Measurements from ENCODE around the gene FDXACB1. TPM values are rescaled to one million over a fixed set of nuclear protein-coding genes. Genes with fewer than 3 reads are reported as not detected.

The FDXACB1 gene
- total RNA-seq, 1 donor from 2014 or later, result 7.9 TPM

DNA sequence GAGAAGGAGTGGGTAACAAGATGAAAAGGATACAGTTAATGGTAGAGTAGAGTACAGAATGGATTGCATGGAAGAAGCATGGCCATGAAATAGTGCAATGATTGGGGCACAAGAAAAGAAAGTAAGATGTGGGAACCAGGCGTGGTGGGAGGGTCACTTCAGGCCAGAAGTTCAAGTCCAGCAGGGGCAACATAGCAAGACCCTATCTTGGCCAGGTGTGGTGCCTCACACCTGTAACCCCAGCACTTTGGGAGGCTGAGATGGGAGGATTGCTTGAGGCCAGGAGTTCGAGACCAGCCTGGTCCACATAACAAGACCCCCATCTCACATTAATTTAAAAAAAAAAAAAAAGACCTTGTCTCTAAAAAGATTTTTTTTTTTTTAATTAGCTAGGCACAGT is 38.3 kb upstream of the FDXACB1 start:
- no peaks in the 10 kb centered on the region for H3K9me3 Mint-ChIP-seq
- no peak overlapping the region for H3K27ac Mint-ChIP-seq
- DNase-seq (ENCODE audit: low spot score), result no peak
- H3K4me1 Mint-ChIP-seq (ENCODE audit: low read depth), result no peaks in the 10 kb centered on the region
- peaks cover 33% of the 10 kb centered on the region for H3K27me3 Mint-ChIP-seq (ENCODE audit: insufficient read depth)
- no peaks in the 10 kb centered on the region for H3K36me3 Mint-ChIP-seq (ENCODE audit: low read depth)
- intact Hi-C loops (cut with micrococcal nuclease), result no loop called here
- H3K4me3 Mint-ChIP-seq, result no peak overlapping the region

DNA sequence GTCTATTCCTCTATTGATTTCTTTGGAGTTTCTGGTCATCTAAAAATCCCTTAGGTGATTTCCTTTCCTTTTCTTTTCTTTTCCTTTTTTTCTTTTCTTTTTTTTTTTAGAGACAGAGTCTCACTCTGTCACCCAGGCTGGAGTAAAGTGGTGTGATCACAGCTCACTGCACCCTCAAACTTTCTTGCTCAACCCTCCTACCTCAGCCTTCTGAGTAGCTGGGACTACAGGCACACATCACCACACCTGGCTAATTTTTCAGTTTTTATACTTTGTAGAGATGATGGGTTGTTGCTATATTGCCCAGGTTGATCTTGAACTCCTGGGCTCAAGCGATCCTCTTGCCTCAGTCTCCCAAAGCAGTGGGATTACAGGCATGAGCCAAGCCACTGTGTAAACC is 37.8 kb upstream of the FDXACB1 start:
- Mint-ChIP-seq H3K36me3 (ENCODE audit: low read depth) (no peaks in the 10 kb centered on the region), H3K4me1 (ENCODE audit: low read depth) (no peaks in the 10 kb centered on the region), H3K4me3 (no peak overlapping the region), H3K27me3 (ENCODE audit: insufficient read depth) (peaks cover 35% of the 10 kb centered on the region), H3K27ac (no peak overlapping the region), H3K9me3 (no peaks in the 10 kb centered on the region)
- intact Hi-C loops (cut with micrococcal nuclease), result no loop called here
- DNase-seq (ENCODE audit: low spot score), result no peak

DNA sequence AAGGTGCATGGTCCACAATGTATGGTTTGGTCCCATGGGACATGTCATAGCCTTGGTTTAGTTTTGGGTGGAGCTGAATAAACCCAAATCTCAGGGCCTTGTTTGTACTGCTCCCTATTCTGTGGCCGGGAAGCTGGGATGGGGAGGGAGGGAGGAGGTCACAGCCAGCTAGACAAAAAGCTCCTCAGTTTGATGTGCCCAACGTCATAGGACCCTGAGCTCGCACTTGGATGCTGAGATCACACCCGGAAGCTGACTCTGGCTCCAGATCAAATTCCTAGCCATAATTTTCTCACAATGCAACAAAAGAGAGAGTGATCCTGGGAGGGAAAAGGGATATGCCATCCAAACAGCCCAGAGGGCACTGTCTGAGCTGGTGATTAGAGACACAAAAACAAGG is 35.0 kb upstream of the FDXACB1 start:
- no peak overlapping the region for H3K4me3 Mint-ChIP-seq
- H3K9me3 Mint-ChIP-seq, result no peaks in the 10 kb centered on the region
- no peak overlapping the region for H3K27ac Mint-ChIP-seq
- no peaks in the 10 kb centered on the region for H3K36me3 Mint-ChIP-seq (ENCODE audit: low read depth)
- intact Hi-C loops (cut with micrococcal nuclease), result no loop called here
- peaks cover 47% of the 10 kb centered on the region for H3K27me3 Mint-ChIP-seq (ENCODE audit: insufficient read depth)
- DNase-seq (ENCODE audit: low spot score), result no peak
- no peaks in the 10 kb centered on the region for H3K4me1 Mint-ChIP-seq (ENCODE audit: low read depth)

DNA sequence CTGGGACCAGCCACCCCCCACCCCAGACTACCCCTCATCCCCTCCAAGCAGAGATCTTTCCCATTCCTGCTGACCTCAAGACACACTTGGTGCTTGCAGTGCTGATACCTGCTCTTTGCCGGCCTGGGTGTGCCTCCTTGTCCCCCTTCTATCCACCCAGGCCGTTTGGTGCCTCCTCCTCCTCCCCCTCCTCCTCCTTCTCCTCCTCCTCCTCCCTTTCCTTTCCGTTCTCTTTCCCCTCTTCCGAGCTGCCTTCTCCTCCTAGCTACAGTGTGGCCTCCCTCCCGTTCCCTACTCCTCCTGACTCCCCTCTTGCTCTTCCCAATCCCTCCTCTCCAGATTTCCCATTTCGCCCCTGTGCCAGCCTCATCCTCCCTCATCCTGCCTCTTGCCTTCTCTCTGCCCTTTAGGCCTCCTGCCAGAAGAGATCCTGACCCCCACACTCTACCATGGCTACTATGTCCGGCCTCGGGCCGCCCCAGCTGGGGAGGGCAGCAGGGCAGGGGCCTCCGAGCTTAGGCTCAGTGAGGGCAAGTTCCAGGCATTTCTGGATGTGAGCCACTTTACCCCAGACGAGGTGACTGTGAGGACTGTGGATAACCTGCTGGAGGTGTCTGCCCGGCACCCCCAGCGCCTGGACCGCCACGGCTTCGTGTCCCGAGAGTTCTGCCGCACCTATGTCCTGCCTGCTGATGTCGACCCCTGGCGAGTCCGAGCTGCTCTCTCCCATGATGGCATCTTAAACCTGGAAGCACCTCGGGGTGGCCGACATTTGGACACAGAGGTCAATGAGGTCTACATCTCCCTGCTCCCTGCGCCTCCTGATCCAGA is 34.3 kb upstream of the FDXACB1 start:
- intact Hi-C loops (cut with micrococcal nuclease), result no loop called here
- H3K27ac Mint-ChIP-seq, result no peak overlapping the region
- DNase-seq (ENCODE audit: low spot score), result no peak
- no peaks in the 10 kb centered on the region for H3K36me3 Mint-ChIP-seq (ENCODE audit: low read depth)
- peaks cover 47% of the 10 kb centered on the region for H3K27me3 Mint-ChIP-seq (ENCODE audit: insufficient read depth)
- H3K4me3 Mint-ChIP-seq, result no peak overlapping the region
- H3K9me3 Mint-ChIP-seq, result no peaks in the 10 kb centered on the region
- H3K4me1 Mint-ChIP-seq (ENCODE audit: low read depth), result no peaks in the 10 kb centered on the region

DNA sequence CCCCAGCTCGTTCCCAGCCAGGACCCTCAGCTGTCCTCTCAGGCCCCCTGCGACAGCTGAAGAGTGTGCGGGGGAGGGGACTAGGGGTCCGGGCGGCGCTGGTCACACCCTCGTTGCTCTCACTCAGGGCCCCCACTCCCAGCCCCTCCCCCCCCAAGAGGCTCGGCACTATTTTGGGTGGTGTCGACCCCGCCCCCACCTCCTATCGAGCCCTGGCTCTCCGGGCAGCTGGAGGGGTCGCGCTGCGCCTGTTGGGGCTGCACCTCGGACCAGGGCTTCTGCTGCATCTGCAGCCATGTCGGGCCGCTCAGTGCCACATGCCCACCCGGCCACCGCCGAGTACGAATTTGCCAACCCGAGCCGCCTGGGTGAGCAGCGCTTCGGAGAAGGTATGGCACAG is 33.6 kb upstream of the FDXACB1 start, which contains the start of gene HSPB2:
TSS of gene HSPB2 (plus strand) at position 200 of the 400 bp plus-strand sequence. CDS start at position 296, 96 bp downstream.
- intact Hi-C loops (cut with micrococcal nuclease), result no loop called here
- H3K4me1 Mint-ChIP-seq (ENCODE audit: low read depth), result no peaks in the 10 kb centered on the region

DNA sequence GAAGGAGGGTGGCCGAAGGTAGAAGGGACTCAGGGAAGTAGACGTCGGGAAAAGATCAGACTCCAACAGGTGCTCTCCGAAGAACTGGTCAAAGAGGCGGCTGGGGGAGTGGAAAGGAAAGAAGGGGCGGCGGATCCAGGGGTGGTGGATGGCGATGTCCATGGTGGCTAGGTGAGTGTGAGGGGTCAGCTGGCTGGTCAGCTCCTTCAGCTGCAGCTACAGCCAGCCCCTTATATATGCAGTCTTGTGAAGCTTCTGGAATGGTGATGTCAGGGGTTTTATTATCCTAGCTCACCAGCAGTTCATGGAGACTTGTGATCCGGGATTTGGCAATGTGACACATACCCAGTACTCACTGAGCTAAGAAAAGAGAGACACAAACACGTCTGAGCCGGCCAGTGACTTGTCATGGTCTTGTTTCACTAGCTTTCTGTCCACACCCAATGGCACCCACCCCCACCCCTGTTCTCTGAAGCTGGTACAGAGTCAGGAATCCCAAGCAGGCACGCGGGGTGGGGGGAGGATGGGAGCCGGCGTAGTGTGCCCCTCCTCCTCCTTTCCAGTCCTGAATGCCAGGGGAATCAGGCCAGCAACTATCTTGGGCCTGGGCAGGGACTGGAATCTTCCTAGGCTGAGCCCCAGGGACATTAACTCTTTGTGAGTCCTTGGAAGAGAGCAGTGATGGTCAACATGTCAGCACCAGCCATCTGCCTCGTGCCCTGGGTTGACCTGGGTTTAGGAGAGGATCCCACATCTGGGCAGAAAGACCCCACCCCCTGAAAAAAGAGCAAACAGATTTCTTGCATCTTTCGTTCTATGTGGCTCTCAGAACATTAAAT is 32.8 kb upstream of the FDXACB1 start, which contains the start of gene CRYAB:
TSS of gene CRYAB (minus strand) at position 208 of the 839 bp plus-strand sequence. CDS start at position 162, 46 bp downstream.
- Mint-ChIP-seq H3K4me3 (no peak within 1 kb of the TSS), H3K27ac (no peak within 1 kb of the TSS), H3K9me3 (no peaks in the 10 kb centered on the region), H3K27me3 (ENCODE audit: insufficient read depth) (peaks cover 50% of the 10 kb centered on the region), H3K36me3 (ENCODE audit: low read depth) (no peaks in the 10 kb centered on the region), H3K4me1 (ENCODE audit: low read depth) (no peaks in the 10 kb centered on the region)
- intact Hi-C loops (cut with micrococcal nuclease), result no loop called here
- DNase-seq (ENCODE audit: low spot score), result no peak

More for the DNA sequence above, 33.6 kb upstream of the FDXACB1 start, which contains the start of gene HSPB2:
- no peaks in the 10 kb centered on the region for H3K36me3 Mint-ChIP-seq (ENCODE audit: low read depth)
- H3K4me3 Mint-ChIP-seq, result no peak within 1 kb of the TSS
- no peaks in the 10 kb centered on the region for H3K9me3 Mint-ChIP-seq
- H3K27me3 Mint-ChIP-seq (ENCODE audit: insufficient read depth), result peaks cover 47% of the 10 kb centered on the region
- no peak for DNase-seq (ENCODE audit: low spot score)
- no peak within 1 kb of the TSS for H3K27ac Mint-ChIP-seq

DNA sequence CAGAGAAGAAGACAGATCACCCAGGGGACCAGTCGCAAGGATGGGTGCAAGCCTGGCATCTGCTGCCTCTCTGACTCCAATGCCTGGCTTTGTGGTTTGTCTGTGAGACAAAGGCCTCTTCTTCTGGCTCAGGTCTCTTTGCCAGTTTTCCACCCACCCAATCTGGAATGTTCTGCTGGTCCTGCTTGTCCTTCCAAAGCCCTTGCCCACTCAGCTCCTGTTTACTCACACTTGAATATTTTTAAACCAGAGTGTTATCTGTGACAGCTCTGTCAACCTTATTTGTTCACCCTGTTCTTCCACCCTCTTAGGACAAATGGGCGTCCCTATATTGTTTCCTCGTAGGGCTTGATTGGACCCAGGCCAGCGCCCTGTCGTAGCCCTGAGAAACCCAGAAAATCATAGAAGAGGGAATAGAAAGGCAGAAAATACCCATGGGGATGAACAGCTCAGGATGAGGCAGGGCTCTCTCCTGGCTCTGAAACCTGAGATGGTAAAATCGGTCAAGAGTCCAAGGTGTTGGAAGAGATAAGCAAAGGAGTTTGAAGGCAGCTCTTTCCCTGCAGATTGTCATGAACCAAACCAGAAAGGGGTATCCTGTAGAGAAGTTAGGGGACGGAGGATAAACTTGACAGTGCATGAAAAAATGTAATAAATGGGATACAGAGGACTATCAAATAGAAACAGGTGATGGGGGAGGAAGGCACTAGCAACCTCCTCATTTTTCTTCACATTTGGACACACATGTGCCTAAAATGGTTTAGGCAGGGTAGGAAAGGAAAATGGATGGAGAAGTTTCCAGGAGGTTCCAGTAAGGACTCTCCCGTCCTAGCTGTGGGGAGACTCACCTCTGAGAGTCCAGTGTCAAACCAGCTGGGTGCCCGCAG is 32.0 kb upstream of the FDXACB1 start:
- no peak for DNase-seq (ENCODE audit: low spot score)
- Mint-ChIP-seq H3K4me3 (no peak overlapping the region), H3K4me1 (ENCODE audit: low read depth) (no peaks in the 10 kb centered on the region), H3K27ac (no peak overlapping the region), H3K36me3 (ENCODE audit: low read depth) (no peaks in the 10 kb centered on the region), H3K27me3 (ENCODE audit: insufficient read depth) (peaks cover 44% of the 10 kb centered on the region), H3K9me3 (no peaks in the 10 kb centered on the region)
- intact Hi-C loops (cut with micrococcal nuclease), result no loop called here

DNA sequence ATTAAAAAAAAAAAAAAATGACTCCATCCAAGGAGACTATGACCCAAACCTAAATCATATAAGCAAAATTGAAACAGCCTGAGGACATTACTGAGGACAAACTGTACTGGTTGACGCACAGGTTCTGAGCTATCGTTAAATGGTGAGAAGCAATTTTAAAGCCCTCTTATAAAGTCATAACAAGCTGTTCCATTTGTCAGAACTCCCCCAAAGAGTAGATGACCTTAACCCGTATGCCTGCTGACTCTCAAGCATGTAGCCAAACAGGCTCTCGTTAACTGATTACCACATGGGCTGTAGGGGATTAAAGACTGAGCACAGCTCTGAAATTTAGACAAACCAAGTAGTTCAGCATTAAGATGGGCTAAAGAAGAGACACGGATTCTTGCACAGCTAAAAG is 30.4 kb upstream of the FDXACB1 start:
- Mint-ChIP-seq H3K27me3 (ENCODE audit: insufficient read depth) (peaks cover 35% of the 10 kb centered on the region), H3K36me3 (ENCODE audit: low read depth) (no peaks in the 10 kb centered on the region), H3K4me3 (no peak overlapping the region), H3K4me1 (ENCODE audit: low read depth) (no peaks in the 10 kb centered on the region), H3K27ac (no peak overlapping the region), H3K9me3 (no peaks in the 10 kb centered on the region)
- intact Hi-C loops (cut with micrococcal nuclease), result no loop called here
- no peak for DNase-seq (ENCODE audit: low spot score)

DNA sequence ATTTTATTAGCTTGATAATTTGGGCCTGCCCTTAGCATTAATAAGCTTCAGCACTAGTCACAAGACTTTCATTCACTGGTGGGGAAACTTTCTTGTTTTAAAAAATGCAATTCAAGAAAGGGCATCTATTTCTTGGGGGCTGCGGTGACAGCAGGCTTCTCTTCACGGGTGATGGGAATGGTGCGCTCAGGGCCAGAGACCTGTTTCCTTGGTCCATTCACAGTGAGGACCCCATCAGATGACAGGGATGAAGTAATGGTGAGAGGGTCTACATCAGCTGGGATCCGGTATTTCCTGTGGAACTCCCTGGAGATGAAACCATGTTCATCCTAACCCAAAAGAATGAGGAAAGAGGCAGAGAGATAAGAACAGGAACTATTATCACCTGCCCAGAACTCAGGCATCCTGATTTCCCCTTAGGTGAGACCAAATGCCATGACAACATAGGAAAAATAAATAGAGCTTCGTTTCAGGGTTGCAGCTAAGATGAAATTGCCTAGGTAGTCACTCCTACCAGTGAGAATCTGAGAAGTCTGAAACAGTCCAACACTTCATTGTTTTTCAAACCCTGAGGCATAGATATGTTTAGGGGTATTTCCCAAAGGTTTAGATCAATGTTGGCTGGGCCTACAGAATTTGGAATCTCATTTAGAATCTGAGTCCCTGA is 29.8 kb upstream of the FDXACB1 start:
- H3K36me3 Mint-ChIP-seq (ENCODE audit: low read depth), result no peaks in the 10 kb centered on the region

DNA sequence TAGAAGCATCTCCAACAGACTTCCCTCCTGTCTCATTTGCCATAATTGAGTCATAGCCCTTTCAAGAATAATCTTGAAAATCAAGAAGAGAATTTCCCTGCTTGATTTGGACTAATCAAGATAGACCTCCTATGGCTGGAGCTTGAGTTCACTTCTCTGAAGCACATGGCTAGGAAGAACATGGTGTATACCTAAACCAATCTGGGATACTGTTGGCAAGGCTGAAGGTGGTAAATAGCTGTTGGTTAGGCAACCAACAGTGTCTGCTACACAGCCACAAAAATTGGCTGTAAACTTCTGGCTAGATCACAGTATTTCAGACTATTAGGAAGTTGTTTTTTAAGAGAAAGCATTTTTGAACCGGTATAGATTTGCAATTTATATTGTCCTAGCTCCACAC is 27.7 kb upstream of the FDXACB1 start:
- H3K4me1 Mint-ChIP-seq (ENCODE audit: low read depth), result no peaks in the 10 kb centered on the region
- no peaks in the 10 kb centered on the region for H3K36me3 Mint-ChIP-seq (ENCODE audit: low read depth)
- intact Hi-C loops (cut with micrococcal nuclease), result no loop called here
- H3K27me3 Mint-ChIP-seq (ENCODE audit: insufficient read depth), result peaks cover 18% of the 10 kb centered on the region
- no peak for DNase-seq (ENCODE audit: low spot score)
- no peaks in the 10 kb centered on the region for H3K9me3 Mint-ChIP-seq
- H3K27ac Mint-ChIP-seq, result no peak overlapping the region
- H3K4me3 Mint-ChIP-seq, result no peak overlapping the region

More for the DNA sequence above, 29.8 kb upstream of the FDXACB1 start:
- H3K9me3 Mint-ChIP-seq, result no peaks in the 10 kb centered on the region
- intact Hi-C loops (cut with micrococcal nuclease), result no loop called here
- no peaks in the 10 kb centered on the region for H3K4me1 Mint-ChIP-seq (ENCODE audit: low read depth)
- DNase-seq (ENCODE audit: low spot score), result no peak
- H3K27me3 Mint-ChIP-seq (ENCODE audit: insufficient read depth), result peaks cover 32% of the 10 kb centered on the region
- H3K4me3 Mint-ChIP-seq, result no peak overlapping the region
- H3K27ac Mint-ChIP-seq, result no peak overlapping the region

DNA sequence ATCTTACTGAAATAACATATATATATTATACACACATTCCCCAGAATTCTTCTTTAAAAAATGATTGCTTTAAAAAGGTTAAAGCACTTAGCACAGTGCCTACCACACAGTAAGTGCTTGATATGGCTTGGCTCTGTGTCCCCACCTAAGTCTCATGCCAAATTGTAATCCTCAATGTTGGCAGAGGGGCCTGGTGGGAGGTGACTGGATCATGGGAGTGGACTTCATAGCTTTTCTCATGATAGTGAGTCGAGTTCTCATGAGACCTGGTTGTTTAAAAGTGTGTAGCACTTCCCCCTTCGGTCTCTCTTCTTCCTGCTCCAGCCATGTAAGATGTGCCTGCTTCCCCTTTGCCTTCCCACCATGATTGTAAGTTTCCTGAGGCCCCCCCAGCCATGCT is 26.4 kb upstream of the FDXACB1 start:
- no peak for DNase-seq (ENCODE audit: low spot score)
- H3K4me3 Mint-ChIP-seq, result no peak overlapping the region
- H3K9me3 Mint-ChIP-seq, result no peaks in the 10 kb centered on the region
- H3K4me1 Mint-ChIP-seq (ENCODE audit: low read depth), result no peaks in the 10 kb centered on the region
- H3K27ac Mint-ChIP-seq, result no peak overlapping the region
- no peaks in the 10 kb centered on the region for H3K36me3 Mint-ChIP-seq (ENCODE audit: low read depth)
- peaks cover 9% of the 10 kb centered on the region for H3K27me3 Mint-ChIP-seq (ENCODE audit: insufficient read depth)
- intact Hi-C loops (cut with micrococcal nuclease), result no loop called here

DNA sequence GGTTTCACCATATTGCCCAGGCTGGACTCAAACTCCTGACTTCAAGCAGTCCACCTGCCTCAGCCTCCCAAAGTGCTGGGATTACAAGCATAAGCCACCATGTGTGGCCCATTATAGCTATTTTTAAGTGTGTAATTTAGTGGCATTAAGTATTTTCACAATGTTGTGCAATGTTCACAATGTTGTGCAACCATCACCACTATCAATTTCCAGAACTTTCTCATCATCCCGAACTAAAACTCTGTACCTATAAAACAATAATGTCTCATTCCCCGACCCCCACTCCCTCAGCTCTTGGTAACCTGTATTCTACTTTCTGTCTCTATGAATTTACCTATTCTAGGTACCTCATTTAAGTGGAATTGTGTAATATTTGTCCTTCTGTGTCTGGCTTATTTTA is 7.9 kb upstream of the FDXACB1 start:
- no peak for DNase-seq (ENCODE audit: low spot score)
- H3K27ac Mint-ChIP-seq, result no peak overlapping the region
- no peaks in the 10 kb centered on the region for H3K36me3 Mint-ChIP-seq (ENCODE audit: low read depth)
- no peaks in the 10 kb centered on the region for H3K9me3 Mint-ChIP-seq
- no peaks in the 10 kb centered on the region for H3K4me1 Mint-ChIP-seq (ENCODE audit: low read depth)
- no peak overlapping the region for H3K4me3 Mint-ChIP-seq
- intact Hi-C loops (cut with micrococcal nuclease), result no loop called here
- H3K27me3 Mint-ChIP-seq (ENCODE audit: insufficient read depth), result peaks cover 7% of the 10 kb centered on the region

Measured in activated T-helper 1 cell treated with anti-CD3 and anti-CD28 coated beads, Interleukin-12 subunit alpha, Interleukin-12 subunit beta, Interleukin-2, Interleukin-4 antibody, amounts not matched to agents 30 ng/mL and 10 ng/mL and 1 ng/mL, durations not matched to agents 14 hours and 24 hours and 36 hours (primary cell).